Activated CD4-positive, alpha-beta T cell treated with anti-CD3 and anti-CD28 coated beads, Interleukin-2, amount 50 U/mL, for 4 hours (primary cell): ENCODE measurements around the gene DCP1A.
A peak's percentile ranks its signal among the peaks of the same experiment; 100 is the strongest.
"Not testable (repeated sequence)": the region's sequence is repeated elsewhere in the genome, so short reads cannot be mapped to it uniquely, and the experiment has no call there.

ENCODE experiments used
- DNase-seq, 2 experiments: peaks; one replicate each; pipeline ENCODE4 v3.0.0-alpha.2; 2020

The DCP1A gene

GRCh38 chr3:53261712-53262111 lies 85.6 kb downstream of the DCP1A start:
- no peak for DNase-seq

GRCh38 chr3:53260286-53260785 lies 87.0 kb downstream of the DCP1A start:
- no peak for DNase-seq

- no peak for DNase-seq
These were observed 87.7 kb downstream of the DCP1A start for GRCh38 chr3:53259427-53260259.

GRCh38 chr3:53258600-53259426 lies 88.5 kb downstream of the DCP1A start:
- DNase-seq = no peak

GRCh38 chr3:53257465-53257864 lies 89.9 kb downstream of the DCP1A start:
- no peak for DNase-seq

- no peak for DNase-seq
These were observed 90.7 kb downstream of the DCP1A start for GRCh38 chr3:53256704-53257055.

GRCh38 chr3:53255775-53256703 lies 91.3 kb downstream of the DCP1A start, which contains the start of gene TKT:
Gene TKT (minus strand): TSS chr3:53256022. CDS start chr3:53255942, 80 bp downstream.
- DNase-seq = peak; percentile 69 to 72

- peak; percentile 26 to 36 for DNase-seq
These were observed 91.9 kb downstream of the DCP1A start for GRCh38 chr3:53255423-53255774.

GRCh38 chr3:53254509-53255422 lies 92.6 kb downstream of the DCP1A start:
- peak; percentile 23 to 25 for DNase-seq

- DNase-seq = no peak
These were observed 93.4 kb downstream of the DCP1A start for GRCh38 chr3:53253707-53254508.

- DNase-seq = not testable (repeated sequence)
These were observed 94.4 kb downstream of the DCP1A start for GRCh38 chr3:53252947-53253322.

- no peak for DNase-seq
These were observed 95.0 kb downstream of the DCP1A start for GRCh38 chr3:53252096-53252946.

GRCh38 chr3:53250881-53251605 lies 96.3 kb downstream of the DCP1A start:
- no peak for DNase-seq

- DNase-seq = no peak
These were observed 96.9 kb downstream of the DCP1A start for GRCh38 chr3:53250453-53250852.

- DNase-seq = no peak
These were observed 99.2 kb downstream of the DCP1A start for GRCh38 chr3:53248161-53248560.

- DNase-seq = no peak
These were observed 99.7 kb downstream of the DCP1A start for GRCh38 chr3:53247619-53248018.

- DNase-seq = no peak
These were observed 103.1 kb downstream of the DCP1A start for GRCh38 chr3:53244271-53244670.

- DNase-seq = no peak
These were observed 103.6 kb downstream of the DCP1A start for GRCh38 chr3:53243785-53244184.

- DNase-seq = no peak
These were observed 104.2 kb downstream of the DCP1A start for GRCh38 chr3:53243165-53243564.
